ENCODE results near the gene NDRG4.

Gene NDRG4

GRCh38 chr16:58503863-58504688 lies 4.1 kb downstream of the NDRG4 start:
- Histone ChIP-seq H2AFZ (no peak overlapping the region), H3K4me3 (ENCODE audit: low read depth, low read length) (no peak overlapping the region), H3K36me3 (ENCODE audit: control insufficient read depth, insufficient read depth, low read length) (no peaks in the 10 kb centered on the region), H3K79me2 (no peaks in the 10 kb centered on the region), H3K4me2 (ENCODE audit: low read length) (no peak overlapping the region), H3K9ac (no peak overlapping the region), H3K9me3 (ENCODE audit: control insufficient read depth, low read length) (no peaks in the 10 kb centered on the region), H3K27me3 (ENCODE audit: control insufficient read depth, insufficient read depth, low read length) (no peaks in the 10 kb centered on the region), H3K4me1 (no peaks in the 10 kb centered on the region), H3K27ac (no peak overlapping the region)
- TF ChIP-seq, protein P1, sequence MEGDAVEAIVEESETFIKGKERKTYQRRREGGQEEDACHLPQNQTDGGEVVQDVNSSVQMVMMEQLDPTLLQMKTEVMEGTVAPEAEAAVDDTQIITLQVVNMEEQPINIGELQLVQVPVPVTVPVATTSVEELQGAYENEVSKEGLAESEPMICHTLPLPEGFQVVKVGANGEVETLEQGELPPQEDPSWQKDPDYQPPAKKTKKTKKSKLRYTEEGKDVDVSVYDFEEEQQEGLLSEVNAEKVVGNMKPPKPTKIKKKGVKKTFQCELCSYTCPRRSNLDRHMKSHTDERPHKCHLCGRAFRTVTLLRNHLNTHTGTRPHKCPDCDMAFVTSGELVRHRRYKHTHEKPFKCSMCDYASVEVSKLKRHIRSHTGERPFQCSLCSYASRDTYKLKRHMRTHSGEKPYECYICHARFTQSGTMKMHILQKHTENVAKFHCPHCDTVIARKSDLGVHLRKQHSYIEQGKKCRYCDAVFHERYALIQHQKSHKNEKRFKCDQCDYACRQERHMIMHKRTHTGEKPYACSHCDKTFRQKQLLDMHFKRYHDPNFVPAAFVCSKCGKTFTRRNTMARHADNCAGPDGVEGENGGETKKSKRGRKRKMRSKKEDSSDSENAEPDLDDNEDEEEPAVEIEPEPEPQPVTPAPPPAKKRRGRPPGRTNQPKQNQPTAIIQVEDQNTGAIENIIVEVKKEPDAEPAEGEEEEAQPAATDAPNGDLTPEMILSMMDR (IDR thresholded peaks at IDR 0.05) = no peak

DNA sequence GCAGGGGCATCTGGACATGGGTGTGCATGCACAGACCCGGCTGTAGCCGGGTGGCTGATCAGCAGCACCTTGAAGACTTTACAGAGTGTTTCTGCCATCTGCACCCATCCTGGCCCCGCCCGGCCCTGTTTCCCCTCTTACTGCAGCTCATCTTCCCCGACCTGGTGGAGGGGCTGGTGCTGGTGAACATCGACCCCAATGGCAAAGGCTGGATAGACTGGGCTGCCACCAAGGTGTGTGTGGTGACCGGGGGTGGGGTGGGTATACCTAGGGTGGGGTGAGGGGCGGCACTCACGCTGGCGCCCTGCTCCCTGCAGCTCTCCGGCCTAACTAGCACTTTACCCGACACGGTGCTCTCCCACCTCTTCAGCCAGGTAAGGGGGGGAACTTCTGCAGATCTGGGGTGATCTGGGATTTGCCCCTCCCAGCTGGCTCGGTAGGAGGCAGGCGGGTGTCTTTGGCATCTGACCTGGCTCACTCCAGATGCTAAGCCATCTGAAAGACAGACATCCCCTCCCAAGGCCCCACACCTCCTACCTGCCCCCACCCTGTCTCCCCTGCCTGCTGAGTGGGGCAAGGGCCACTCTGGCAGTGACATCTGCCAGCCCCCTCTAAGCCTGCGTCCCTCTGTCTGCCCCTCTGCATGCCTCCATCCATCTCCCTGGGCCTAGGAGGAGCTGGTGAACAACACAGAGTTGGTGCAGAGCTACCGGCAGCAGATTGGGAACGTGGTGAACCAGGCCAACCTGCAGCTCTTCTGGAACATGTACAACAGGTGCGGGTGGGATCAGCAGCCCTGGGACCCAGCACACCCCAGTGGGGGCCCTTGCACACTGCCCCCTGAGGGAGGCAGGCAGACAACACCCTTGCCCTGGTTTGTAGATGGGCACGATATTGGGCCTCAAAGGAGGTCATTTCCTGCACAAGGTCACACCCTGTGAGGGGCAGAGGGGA lies 6.6 kb downstream of the NDRG4 start:
- H3K9me3 ChIP-seq (ENCODE audit: control insufficient read depth, low read length) = no peaks in the 10 kb centered on the region
- H3K27ac ChIP-seq = no peak overlapping the region
- TF ChIP-seq, protein P1 (IDR thresholded peaks at IDR 0.05) = no peak
- H3K4me2 ChIP-seq (ENCODE audit: low read length) = no peak overlapping the region
- H3K79me2 ChIP-seq = no peaks in the 10 kb centered on the region
- no peak overlapping the region for H3K9ac ChIP-seq
- H3K36me3 ChIP-seq (ENCODE audit: control insufficient read depth, insufficient read depth, low read length) = no peaks in the 10 kb centered on the region
- no peaks in the 10 kb centered on the region for H3K4me1 ChIP-seq
- H3K27me3 ChIP-seq (ENCODE audit: control insufficient read depth, insufficient read depth, low read length) = no peaks in the 10 kb centered on the region
- no peak overlapping the region for H3K4me3 ChIP-seq (ENCODE audit: low read depth, low read length)
- no peak overlapping the region for H2AFZ ChIP-seq

- TF ChIP-seq, protein P1 (IDR thresholded peaks at IDR 0.05) = no peak
- no peaks in the 10 kb centered on the region for H3K4me1 ChIP-seq
- H3K27me3 ChIP-seq (ENCODE audit: control insufficient read depth, insufficient read depth, low read length) = no peaks in the 10 kb centered on the region
- no peaks in the 10 kb centered on the region for H3K79me2 ChIP-seq
- no peak overlapping the region for H3K4me2 ChIP-seq (ENCODE audit: low read length)
- H3K9ac ChIP-seq = no peak overlapping the region
- H3K27ac ChIP-seq = no peak overlapping the region
- H3K9me3 ChIP-seq (ENCODE audit: control insufficient read depth, low read length) = no peaks in the 10 kb centered on the region
- H2AFZ ChIP-seq = no peak overlapping the region
- H3K36me3 ChIP-seq (ENCODE audit: control insufficient read depth, insufficient read depth, low read length) = no peaks in the 10 kb centered on the region
- H3K4me3 ChIP-seq (ENCODE audit: low read depth, low read length) = no peak overlapping the region
Observed at GRCh38 chr16:58507195-58507962, 7.4 kb downstream of the NDRG4 start.

GRCh38 chr16:58507963-58508670 lies 8.2 kb downstream of the NDRG4 start:
- no peaks in the 10 kb centered on the region for H3K79me2 ChIP-seq
- no peaks in the 10 kb centered on the region for H3K9me3 ChIP-seq (ENCODE audit: control insufficient read depth, low read length)
- H3K4me3 ChIP-seq (ENCODE audit: low read depth, low read length) = no peak overlapping the region
- H3K4me2 ChIP-seq (ENCODE audit: low read length) = no peak overlapping the region
- H3K4me1 ChIP-seq = no peaks in the 10 kb centered on the region
- H3K27ac ChIP-seq = no peak overlapping the region
- no peaks in the 10 kb centered on the region for H3K36me3 ChIP-seq (ENCODE audit: control insufficient read depth, insufficient read depth, low read length)
- TF ChIP-seq, protein P1 (IDR thresholded peaks at IDR 0.05) = no peak
- H3K9ac ChIP-seq = no peak overlapping the region
- H3K27me3 ChIP-seq (ENCODE audit: control insufficient read depth, insufficient read depth, low read length) = no peaks in the 10 kb centered on the region
- no peak overlapping the region for H2AFZ ChIP-seq
